DOHH2 (cell line): ENCODE measurements around the gene FAM200C.

Source experiments
- EZH2phosphoT487 ChIP-seq: fragments of 200-600 bp; sonication (generic); IDR thresholded peaks from 2 replicates; pipeline ENCODE4 v1.6.1; 2017; ENCODE audit warnings: borderline replicate concordance, mild to moderate bottlenecking, antibody characterized with exemption, low read length, moderate library complexity, mixed read lengths
- TF ChIP-seq, protein P1 (sequence below): fragments of 200-600 bp; sonication (generic); IDR thresholded peaks from one replicate; pipeline ENCODE4 v1.5.1; 2014; ENCODE audit warnings: antibody characterized with exemption, mild to moderate bottlenecking, low read depth, low read length; ENCODE audit not compliant: poor library complexity, severe bottlenecking

DNA sequence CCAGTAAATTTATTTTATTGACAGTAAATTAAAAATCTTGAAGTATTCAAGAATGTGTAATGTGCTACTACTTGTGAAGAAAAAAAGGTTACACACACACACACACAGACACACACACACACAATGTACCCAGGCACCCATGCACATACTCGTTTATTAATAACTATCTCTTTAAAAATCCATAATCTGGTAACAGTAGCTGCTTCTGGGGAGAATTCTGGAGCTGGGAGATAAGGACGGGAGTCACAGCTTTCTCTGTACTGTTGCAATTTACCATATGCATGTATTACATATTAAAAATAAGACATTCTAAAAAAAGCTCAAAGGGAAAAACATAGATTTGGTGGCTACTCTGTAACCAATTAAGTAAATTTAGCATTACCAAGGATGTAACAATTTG is 21.5 kb downstream of the FAM200C start:
- TF ChIP-seq, protein P1, sequence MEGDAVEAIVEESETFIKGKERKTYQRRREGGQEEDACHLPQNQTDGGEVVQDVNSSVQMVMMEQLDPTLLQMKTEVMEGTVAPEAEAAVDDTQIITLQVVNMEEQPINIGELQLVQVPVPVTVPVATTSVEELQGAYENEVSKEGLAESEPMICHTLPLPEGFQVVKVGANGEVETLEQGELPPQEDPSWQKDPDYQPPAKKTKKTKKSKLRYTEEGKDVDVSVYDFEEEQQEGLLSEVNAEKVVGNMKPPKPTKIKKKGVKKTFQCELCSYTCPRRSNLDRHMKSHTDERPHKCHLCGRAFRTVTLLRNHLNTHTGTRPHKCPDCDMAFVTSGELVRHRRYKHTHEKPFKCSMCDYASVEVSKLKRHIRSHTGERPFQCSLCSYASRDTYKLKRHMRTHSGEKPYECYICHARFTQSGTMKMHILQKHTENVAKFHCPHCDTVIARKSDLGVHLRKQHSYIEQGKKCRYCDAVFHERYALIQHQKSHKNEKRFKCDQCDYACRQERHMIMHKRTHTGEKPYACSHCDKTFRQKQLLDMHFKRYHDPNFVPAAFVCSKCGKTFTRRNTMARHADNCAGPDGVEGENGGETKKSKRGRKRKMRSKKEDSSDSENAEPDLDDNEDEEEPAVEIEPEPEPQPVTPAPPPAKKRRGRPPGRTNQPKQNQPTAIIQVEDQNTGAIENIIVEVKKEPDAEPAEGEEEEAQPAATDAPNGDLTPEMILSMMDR, result no peak
- no peak for TF ChIP-seq EZH2phosphoT487
